ACC112 (cell line): ENCODE data around the gene DNAH1.

ENCODE experiments used
- H2AFZ ChIP-seq: fragments of 200-600 bp; sonication (generic); one replicate; pipeline ENCODE4 v1.6.0; 2017; ENCODE audit warnings: antibody characterized with exemption, low read length; ENCODE audit not compliant: unreplicated experiment
- H3K27ac ChIP-seq: fragments of 200-600 bp; sonication (generic); 2 replicates; pipeline ENCODE4 v1.5.1; 2014; ENCODE audit warnings: low read depth, mild to moderate bottlenecking, antibody characterized with exemption, low read length, moderate library complexity
- H3K27me3 ChIP-seq: fragments of 200-600 bp; sonication (generic); 2 replicates; pipeline ENCODE4 v1.6.1; 2014; ENCODE audit warnings: mild to moderate bottlenecking, antibody characterized with exemption, low read length, moderate library complexity, mixed read lengths; ENCODE audit not compliant: insufficient read depth
- H3K36me3 ChIP-seq: fragments of 200-600 bp; sonication (generic); 2 replicates; pipeline ENCODE4 v1.6.1; 2016; ENCODE audit warnings: mild to moderate bottlenecking, antibody characterized with exemption, low read length, moderate library complexity, mixed read lengths; ENCODE audit not compliant: insufficient read depth
- H3K4me1 ChIP-seq: fragments of 200-600 bp; sonication (generic); one replicate; pipeline ENCODE4 v1.6.1; 2016; ENCODE audit warnings: low read length, mixed read lengths; ENCODE audit not compliant: insufficient read depth, unreplicated experiment, control insufficient read depth
- H3K4me3 ChIP-seq: fragments of 200-600 bp; sonication (generic); 2 replicates; pipeline ENCODE4 v1.5.1; 2014; ENCODE audit warnings: mild to moderate bottlenecking, low read depth, low read length
- H3K79me2 ChIP-seq: fragments of 200-600 bp; sonication (generic); one replicate; pipeline ENCODE4 v1.6.0; 2016; ENCODE audit warnings: low read length; ENCODE audit not compliant: control insufficient read depth, unreplicated experiment, insufficient read depth

The DNAH1 gene

DNA sequence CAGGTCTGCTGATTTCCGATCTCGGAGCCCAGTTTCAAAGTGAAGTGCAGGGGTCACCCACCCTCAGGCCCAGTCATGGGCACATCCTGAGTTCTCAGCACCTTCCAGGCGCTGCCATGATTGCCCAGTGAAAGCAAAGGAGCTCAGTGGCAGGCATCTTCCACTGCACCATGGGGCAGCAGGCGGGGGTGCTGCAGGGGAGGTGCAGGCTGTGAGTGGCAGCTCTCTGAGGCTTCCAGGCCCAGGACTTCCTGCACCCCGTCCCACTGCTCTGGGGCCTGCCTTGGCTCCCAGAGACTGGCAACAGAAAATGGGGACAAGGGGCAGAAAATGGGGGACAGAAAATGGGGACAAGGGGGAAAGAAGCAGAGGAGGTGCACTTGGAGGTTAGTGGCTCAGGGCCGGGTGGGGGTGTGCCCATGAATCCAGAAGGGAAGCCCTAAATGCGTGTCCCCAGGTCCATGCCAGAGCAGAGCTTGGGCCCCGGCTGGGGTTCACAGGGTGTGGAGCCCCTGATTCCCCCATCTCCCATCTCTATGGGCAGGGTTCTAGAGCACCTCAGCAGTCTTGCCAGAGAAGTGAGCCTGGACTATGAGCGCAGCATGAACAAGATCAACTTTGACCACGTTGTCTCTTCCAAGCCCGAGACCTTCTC, 28.0 kb downstream of the DNAH1 start:
- H3K4me1 ChIP-seq = peaks cover 27% of the 10 kb centered on the region
- no peaks in the 10 kb centered on the region for H3K36me3 ChIP-seq
- H2AFZ ChIP-seq = no peak overlapping the region

GRCh38 chr3:52345521-52346109, 29.5 kb downstream of the DNAH1 start:
- no peaks in the 10 kb centered on the region for H3K79me2 ChIP-seq
- H3K27ac ChIP-seq = no peak overlapping the region
- H3K36me3 ChIP-seq = no peaks in the 10 kb centered on the region
- H3K27me3 ChIP-seq = no peaks in the 10 kb centered on the region
- peaks cover 27% of the 10 kb centered on the region for H3K4me1 ChIP-seq
- H3K4me3 ChIP-seq = no peak overlapping the region
- H2AFZ ChIP-seq = no peak overlapping the region

More for the DNA sequence above, 28.0 kb downstream of the DNAH1 start:
- Histone ChIP-seq H3K4me3 (no peak overlapping the region), H3K27ac (no peak overlapping the region), H3K27me3 (no peaks in the 10 kb centered on the region), H3K79me2 (no peaks in the 10 kb centered on the region)

- H3K4me3 ChIP-seq = no peak overlapping the region
- H2AFZ ChIP-seq = no peak overlapping the region
- H3K27me3 ChIP-seq = no peaks in the 10 kb centered on the region
- H3K36me3 ChIP-seq = no peaks in the 10 kb centered on the region
- H3K4me1 ChIP-seq = peaks cover 27% of the 10 kb centered on the region
- H3K79me2 ChIP-seq = no peaks in the 10 kb centered on the region
- H3K27ac ChIP-seq = no peak overlapping the region
Observed at GRCh38 chr3:52346623-52347530, 30.8 kb downstream of the DNAH1 start.

GRCh38 chr3:52347716-52348635, 31.9 kb downstream of the DNAH1 start:
- Histone ChIP-seq H3K79me2 (no peaks in the 10 kb centered on the region), H3K36me3 (no peaks in the 10 kb centered on the region), H3K27ac (no peak overlapping the region), H3K27me3 (no peaks in the 10 kb centered on the region), H2AFZ (no peak overlapping the region), H3K4me1 (peaks cover 27% of the 10 kb centered on the region), H3K4me3 (no peak overlapping the region)

DNA sequence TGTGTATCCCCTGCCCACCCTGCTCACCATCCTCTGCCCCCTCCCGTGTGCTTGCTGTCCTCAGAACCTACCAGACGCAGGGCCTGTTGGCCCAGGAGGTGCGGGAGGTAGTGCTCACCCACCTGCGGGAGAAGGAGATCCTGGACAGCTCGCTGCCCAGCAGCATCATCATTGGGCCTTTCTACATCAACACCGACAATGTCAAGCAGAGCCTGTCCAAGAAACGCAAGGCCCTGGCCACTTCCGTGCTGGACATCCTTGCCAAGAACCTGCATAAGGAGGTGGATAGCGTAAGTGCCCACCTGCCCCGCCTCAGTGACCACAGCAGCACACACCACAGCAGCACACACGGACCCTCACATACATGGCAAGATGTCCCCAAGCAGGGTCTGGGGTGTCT, 33.0 kb downstream of the DNAH1 start:
- Histone ChIP-seq H3K79me2 (no peaks in the 10 kb centered on the region), H3K27ac (no peak overlapping the region), H3K4me1 (peaks cover 27% of the 10 kb centered on the region), H3K27me3 (no peaks in the 10 kb centered on the region), H3K4me3 (no peak overlapping the region), H2AFZ (no peak overlapping the region), H3K36me3 (no peaks in the 10 kb centered on the region)

DNA sequence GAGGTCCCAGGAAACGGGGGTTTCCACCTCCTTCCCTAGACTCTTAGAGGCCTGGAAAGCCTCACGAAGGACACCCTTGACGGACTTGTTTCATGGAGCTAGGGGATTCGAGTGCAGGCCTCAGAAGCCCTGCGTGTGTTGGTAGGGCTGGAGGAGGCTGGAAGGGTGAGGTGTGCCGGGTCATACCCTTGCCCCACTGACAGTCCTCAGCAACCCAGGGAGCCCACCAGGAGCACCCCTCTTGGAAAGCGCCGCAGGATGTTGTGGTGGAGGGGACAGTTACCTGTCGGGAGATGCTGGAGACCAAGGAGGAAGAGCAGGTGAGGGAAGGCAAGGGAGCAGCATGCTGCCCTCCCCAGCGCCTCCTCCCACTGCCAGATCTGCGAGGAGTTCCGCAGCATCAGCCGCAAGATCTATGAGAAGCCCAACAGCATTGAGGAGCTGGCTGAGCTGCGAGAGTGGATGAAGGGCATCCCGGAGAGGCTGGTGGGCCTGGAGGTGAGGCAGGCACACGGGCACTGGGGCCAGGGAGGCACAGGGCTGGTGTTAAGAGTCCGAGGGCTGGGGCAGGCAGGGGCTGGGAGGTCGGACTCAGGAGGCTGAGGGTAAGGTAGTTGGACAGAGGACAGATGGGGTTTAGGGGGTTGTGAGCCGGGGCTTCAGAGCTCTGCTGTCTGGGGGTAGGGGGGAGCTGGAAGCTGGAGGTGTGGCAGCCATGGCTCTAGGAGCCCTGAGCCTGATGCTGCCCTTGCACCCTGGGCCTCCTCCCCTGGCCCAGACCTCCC, 33.7 kb downstream of the DNAH1 start:
- H2AFZ ChIP-seq = no peak overlapping the region
- H3K27me3 ChIP-seq = no peaks in the 10 kb centered on the region
- H3K79me2 ChIP-seq = no peaks in the 10 kb centered on the region
- no peaks in the 10 kb centered on the region for H3K36me3 ChIP-seq
- peaks cover 27% of the 10 kb centered on the region for H3K4me1 ChIP-seq
- no peak overlapping the region for H3K4me3 ChIP-seq
- H3K27ac ChIP-seq = no peak overlapping the region

- H3K27ac ChIP-seq = no peak overlapping the region
Observed at GRCh38 chr3:52350416-52350815, 34.3 kb downstream of the DNAH1 start.

DNA sequence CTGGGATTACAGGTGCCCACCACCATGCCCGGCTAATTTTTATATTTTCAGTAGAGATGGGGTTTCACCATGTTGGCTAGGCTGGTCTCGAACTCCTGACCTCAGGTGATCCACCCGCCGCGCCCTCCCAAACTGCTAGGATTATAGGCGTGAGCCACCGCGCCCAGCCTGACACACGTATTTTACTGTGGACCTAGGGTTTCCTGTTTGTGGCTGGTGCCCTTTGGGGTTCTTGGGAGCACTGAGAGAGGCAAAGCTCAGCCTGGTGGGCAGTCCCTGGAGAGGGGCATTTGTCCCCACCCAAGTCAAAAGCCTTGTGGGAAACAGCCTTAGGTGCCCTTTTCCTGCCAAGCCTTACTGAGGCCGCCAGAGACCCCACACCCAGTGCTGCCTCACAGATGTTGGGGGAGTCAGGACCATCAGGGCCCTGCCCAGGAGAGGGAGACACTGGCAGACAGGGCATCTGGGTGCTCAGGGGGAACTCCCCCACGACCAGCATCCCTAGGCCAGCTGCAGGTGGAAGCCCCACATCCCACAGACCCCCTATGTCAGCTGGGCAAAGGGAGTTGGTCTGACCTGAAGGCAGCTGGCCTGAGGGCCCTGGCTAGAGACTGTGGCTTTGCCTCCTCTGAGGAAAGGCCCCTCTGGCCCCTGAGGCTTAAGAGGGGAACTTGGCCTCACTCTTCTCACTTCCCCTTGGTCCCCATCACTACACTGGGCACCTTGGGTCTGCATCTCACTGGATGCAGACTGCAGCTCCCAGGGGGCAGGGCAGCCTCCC, 35.1 kb downstream of the DNAH1 start:
- peaks cover 15% of the 10 kb centered on the region for H3K4me1 ChIP-seq
- no peaks in the 10 kb centered on the region for H3K36me3 ChIP-seq
- H3K4me3 ChIP-seq = no peak overlapping the region
- H3K27ac ChIP-seq = no peak overlapping the region
- H3K27me3 ChIP-seq = no peaks in the 10 kb centered on the region
- no peaks in the 10 kb centered on the region for H3K79me2 ChIP-seq
- H2AFZ ChIP-seq = no peak overlapping the region

More at GRCh38 chr3:52350416-52350815, 34.3 kb downstream of the DNAH1 start:
- H3K79me2 ChIP-seq = no peaks in the 10 kb centered on the region
- H3K27me3 ChIP-seq = no peaks in the 10 kb centered on the region
- H3K4me3 ChIP-seq = no peak overlapping the region
- no peaks in the 10 kb centered on the region for H3K36me3 ChIP-seq
- no peak overlapping the region for H2AFZ ChIP-seq
- H3K4me1 ChIP-seq = peaks cover 23% of the 10 kb centered on the region

DNA sequence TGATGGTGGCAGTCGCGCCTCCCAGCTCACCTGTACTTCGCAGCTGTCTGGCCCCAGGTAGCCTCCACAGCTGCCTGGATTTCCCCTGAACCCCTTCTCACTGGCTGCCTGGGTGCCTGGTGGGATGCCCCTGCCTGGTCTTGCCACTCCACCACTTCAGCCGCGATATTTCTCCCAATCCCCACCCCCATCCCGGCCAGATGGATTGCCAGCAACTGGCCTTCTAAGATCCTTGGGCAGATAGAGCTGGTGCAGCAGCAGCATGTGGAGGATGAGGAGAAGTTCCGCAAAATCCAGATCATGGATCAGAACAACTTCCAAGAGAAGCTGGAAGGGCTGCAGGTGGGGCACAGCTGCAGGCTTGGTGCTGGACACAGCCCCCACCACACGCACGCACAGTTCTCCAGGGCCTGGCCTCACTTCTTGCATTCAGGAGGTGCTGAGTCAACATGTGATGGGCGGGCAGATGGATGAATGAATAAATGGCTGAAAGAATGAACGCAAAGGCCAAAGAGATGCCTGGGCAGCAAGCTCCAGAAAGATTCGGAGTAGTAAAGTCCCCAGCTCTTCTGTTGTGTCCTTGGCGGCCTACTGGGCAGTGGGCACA, 35.7 kb downstream of the DNAH1 start:
- H3K4me3 ChIP-seq = no peak overlapping the region
- H3K27ac ChIP-seq = no peak overlapping the region
- H3K27me3 ChIP-seq = no peaks in the 10 kb centered on the region
- H3K79me2 ChIP-seq = no peaks in the 10 kb centered on the region
- H2AFZ ChIP-seq = no peak overlapping the region
- peaks cover 8% of the 10 kb centered on the region for H3K4me1 ChIP-seq
- no peaks in the 10 kb centered on the region for H3K36me3 ChIP-seq
